Natural killer cell treated with Interleukin-12 subunit alpha and Interleukin-12 subunit beta and Interleukin-15 and Interleukin-18, amount 100 ng/mL, for 72 hours (primary cell): ENCODE results near the gene C14orf180. TPM values are rescaled to one million over a fixed set of nuclear protein-coding genes. Genes with fewer than 3 reads are reported as not detected.
A peak's percentile ranks its signal among the peaks of the same experiment; 100 is the strongest.
"Not testable (repeated sequence)": the region's sequence is repeated elsewhere in the genome, so short reads cannot be mapped to it uniquely, and the experiment has no call there.

Source experiments
- ATAC-seq, 2 donors: fragments of 150-1000 bp; cut with Tn5 transposase in 1 of 2; sonication (Bioruptor Pico), chemical (Tn5 transposase) in 1 of 2; 2 replicates each; pipeline ENCODE4 v1.10.0; 2021
- DNase-seq: peaks from one replicate; pipeline ENCODE4 v3.0.0; 2022; ENCODE audit warnings: low spot score
- H3K27ac Mint-ChIP-seq, 2 donors: 1 replicate in 1 of 2; 2 replicates in 1 of 2; pipeline ENCODE4 v1.8.0; 2022; ENCODE audit warnings: mixed read lengths in 2 of 2, mild to moderate bottlenecking in 1 of 2, moderate library complexity in 1 of 2
- H3K27me3 Mint-ChIP-seq, 2 donors: 1 replicate in 1 of 2; 2 replicates in 1 of 2; pipeline ENCODE4 v1.8.0; 2022; ENCODE audit warnings: mixed read lengths in 2 of 2
- H3K36me3 Mint-ChIP-seq: one replicate; pipeline ENCODE4 v1.8.0; 2022; ENCODE audit warnings: mixed read lengths
- H3K4me1 Mint-ChIP-seq, 2 donors: 1 replicate in 1 of 2; 2 replicates in 1 of 2; pipeline ENCODE4 v1.8.0; 2022; ENCODE audit warnings: low read depth in 2 of 2, mixed read lengths in 2 of 2, mild to moderate bottlenecking in 1 of 2
- H3K4me3 Mint-ChIP-seq: one replicate; pipeline ENCODE4 v1.8.0; 2022; ENCODE audit warnings: mixed read lengths
- H3K9me3 Mint-ChIP-seq: 2 replicates; pipeline ENCODE4 v1.8.0; 2022; ENCODE audit warnings: mixed read lengths
- total RNA-seq, 2 donors: library from RNA; stranded (reverse); gene quantifications; one replicate each; pipeline ENCODE4 v1.2.3, GENCODE V29; 2022

C14orf180 gene
- total RNA-seq, 2 donors from 2014 or later: not detected

DNA sequence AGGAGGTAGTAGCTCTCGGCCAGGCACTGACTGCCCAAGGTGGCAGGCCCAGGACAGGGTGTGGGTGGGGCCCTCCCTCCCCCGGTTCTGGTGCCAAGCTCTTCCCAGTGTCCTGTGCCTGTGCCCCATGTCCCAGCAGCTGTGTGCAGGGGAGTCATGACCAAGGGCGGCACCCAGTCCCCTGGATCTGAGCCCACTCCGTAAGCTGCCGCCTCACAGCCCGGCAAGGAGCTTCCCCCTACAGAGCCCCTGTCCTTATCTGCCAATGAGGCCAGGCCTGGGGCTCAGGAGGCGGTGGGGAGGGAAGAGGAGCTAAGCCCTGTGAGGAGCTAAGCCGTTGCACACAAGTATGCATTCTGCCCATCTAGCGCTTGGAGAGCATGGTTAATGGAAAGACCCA is 5.6 kb upstream of the C14orf180 start:
- ATAC-seq (no peak), DNase-seq (no peak)
- Mint-ChIP-seq H3K27ac (no peak overlapping the region), H3K27me3 (no peaks in the 10 kb centered on the region), H3K4me1 (no peaks in the 10 kb centered on the region), H3K36me3 (no peaks in the 10 kb centered on the region), H3K9me3 (no peaks in the 10 kb centered on the region), H3K4me3 (no peak overlapping the region)

DNA sequence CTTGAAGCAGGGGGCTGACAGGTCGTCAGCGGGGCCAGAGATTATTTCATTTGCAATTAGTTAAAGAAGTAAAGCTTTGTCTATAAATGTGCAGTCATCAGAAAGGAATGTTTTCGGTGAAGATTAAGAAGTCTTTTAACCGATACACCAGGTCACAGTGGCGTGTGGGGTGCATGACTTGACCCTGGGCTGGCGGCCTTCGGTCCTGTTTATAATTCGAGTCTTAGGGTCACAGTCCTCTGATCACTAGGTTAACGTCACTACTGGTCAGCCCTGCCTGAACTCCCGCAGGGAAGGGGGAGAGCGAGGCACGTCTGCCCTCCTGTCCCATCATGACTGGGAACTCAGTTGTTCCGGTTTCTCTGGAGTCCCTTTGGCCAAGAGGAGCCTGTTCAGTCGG is 5.0 kb upstream of the C14orf180 start:
- no peaks in the 10 kb centered on the region for H3K27me3 Mint-ChIP-seq
- no peaks in the 10 kb centered on the region for H3K4me1 Mint-ChIP-seq
- H3K9me3 Mint-ChIP-seq: no peaks in the 10 kb centered on the region
- no peak overlapping the region for H3K4me3 Mint-ChIP-seq
- H3K27ac Mint-ChIP-seq: no peak overlapping the region
- DNase-seq (no peak), ATAC-seq (no peak)
- H3K36me3 Mint-ChIP-seq: no peaks in the 10 kb centered on the region

DNA sequence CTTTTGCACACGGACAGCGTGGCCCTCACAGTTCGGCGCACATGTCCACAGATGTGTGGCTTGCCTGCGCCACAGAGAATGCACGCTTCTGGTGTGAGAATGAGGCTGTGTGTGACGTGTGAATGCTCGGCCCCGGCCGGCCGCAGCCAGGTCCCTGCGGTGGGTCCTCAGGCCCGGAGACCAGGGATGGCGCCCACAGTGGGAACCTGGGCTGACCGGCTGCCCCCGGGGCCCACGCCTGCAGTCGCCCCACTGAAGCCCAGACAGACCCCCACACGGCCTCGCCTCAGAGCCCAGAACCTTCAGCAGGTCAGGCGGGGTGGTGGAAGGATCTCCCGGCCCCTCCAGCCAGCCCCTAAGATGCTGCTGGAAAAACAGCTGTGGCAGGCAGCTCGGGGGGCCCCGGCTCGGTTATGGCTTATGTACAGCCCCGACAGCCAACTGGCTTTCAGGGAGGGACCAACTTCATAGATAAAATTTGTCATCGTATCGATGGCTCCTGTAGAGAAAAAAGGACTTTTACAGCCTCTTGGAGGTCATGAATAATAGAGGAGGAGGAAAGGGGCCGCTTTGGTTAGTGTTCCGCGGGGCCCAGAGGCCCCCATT is 4.5 kb upstream of the C14orf180 start:
- Mint-ChIP-seq H3K27ac (no peak overlapping the region), H3K4me3 (no peak overlapping the region), H3K4me1 (no peaks in the 10 kb centered on the region), H3K9me3 (no peaks in the 10 kb centered on the region), H3K36me3 (no peaks in the 10 kb centered on the region), H3K27me3 (no peaks in the 10 kb centered on the region)
- DNase-seq (no peak), ATAC-seq (no peak)

DNA sequence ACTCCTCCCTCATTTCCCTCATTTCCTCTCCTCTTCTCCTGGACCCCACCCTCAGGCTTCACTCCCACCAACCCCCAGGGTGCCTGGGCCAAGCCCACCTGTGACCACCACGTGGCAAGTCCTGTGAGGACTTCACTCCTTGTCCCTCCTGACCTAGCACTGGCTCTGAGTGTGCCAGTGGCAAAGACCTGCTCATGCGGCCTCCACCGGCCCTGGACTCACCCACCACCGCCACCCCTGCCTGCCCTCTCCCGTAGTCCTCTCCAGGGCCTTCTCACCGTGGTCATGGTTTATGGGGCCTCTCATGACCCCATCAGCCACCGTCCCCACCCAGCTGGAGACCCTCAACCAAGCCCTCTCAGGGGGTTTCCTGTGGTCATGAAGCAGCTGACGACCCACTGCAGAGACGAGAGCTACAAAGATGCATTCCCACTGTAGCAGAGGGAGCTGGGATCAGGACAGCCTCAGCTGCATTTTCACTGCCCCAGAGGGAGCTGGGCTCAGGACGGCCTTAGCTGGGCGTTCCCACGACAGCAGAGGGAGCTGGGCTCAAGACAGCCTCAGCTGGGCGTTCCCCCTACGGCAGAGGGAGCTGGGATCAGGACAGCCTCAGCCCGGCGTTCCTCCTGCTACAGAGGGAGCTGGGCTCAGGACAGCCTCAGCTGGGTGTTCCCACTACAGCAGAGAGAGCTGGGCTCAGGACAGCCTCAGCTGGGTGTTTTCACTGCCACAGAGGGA is 3.2 kb upstream of the C14orf180 start:
- no peak overlapping the region for H3K27ac Mint-ChIP-seq
- no peak overlapping the region for H3K4me3 Mint-ChIP-seq
- no peaks in the 10 kb centered on the region for H3K36me3 Mint-ChIP-seq
- no peaks in the 10 kb centered on the region for H3K4me1 Mint-ChIP-seq
- no peaks in the 10 kb centered on the region for H3K27me3 Mint-ChIP-seq
- no peak for ATAC-seq
- no peaks in the 10 kb centered on the region for H3K9me3 Mint-ChIP-seq
- no peak for DNase-seq

DNA sequence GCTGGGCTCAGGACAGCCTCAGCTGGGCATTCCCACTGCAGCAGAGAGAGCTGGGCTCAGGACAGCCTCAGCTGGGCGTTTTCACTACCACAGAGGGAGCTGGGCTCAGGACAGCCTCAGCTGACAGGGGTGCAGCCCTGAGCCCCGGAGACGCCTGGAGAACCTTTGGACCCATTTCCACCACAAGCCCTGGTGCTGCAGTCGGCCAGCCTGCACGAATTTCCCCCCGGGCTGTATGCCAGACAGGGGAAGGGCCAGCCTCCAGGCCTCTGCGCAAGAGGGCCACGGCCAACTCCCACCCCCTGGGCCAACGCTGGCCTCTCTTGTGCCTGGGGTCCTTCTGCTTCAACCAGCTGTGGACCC is 2.6 kb upstream of the C14orf180 start:
- H3K27ac Mint-ChIP-seq: no peak overlapping the region
- no peaks in the 10 kb centered on the region for H3K4me1 Mint-ChIP-seq
- no peaks in the 10 kb centered on the region for H3K27me3 Mint-ChIP-seq
- DNase-seq (no peak), ATAC-seq (no peak)
- H3K36me3 Mint-ChIP-seq: no peaks in the 10 kb centered on the region
- no peak overlapping the region for H3K4me3 Mint-ChIP-seq
- H3K9me3 Mint-ChIP-seq: no peaks in the 10 kb centered on the region

DNA sequence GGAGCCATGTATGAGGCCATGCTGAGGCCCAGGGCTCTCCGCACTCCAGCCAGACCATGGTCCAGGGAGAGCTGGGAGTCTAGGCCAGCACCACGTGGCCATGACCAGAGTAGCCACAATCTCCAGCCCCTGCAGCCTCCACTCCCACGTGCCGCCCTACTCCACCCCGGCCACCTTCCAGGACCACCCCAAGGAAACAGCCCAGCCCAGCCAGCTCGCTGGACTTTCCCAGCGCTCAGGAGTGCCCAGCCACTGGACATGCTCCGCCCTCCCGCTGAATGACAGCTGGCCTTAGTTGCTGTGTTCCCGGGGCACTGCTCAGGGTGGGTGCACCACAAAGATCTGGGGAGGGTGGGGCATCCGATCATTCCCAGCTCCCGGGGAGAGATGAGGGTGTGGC is 2.1 kb upstream of the C14orf180 start:
- Mint-ChIP-seq H3K27me3 (no peaks in the 10 kb centered on the region), H3K4me3 (no peak overlapping the region), H3K36me3 (no peaks in the 10 kb centered on the region), H3K9me3 (no peaks in the 10 kb centered on the region), H3K4me1 (no peaks in the 10 kb centered on the region), H3K27ac (no peak overlapping the region)
- DNase-seq (no peak), ATAC-seq (no peak)

DNA sequence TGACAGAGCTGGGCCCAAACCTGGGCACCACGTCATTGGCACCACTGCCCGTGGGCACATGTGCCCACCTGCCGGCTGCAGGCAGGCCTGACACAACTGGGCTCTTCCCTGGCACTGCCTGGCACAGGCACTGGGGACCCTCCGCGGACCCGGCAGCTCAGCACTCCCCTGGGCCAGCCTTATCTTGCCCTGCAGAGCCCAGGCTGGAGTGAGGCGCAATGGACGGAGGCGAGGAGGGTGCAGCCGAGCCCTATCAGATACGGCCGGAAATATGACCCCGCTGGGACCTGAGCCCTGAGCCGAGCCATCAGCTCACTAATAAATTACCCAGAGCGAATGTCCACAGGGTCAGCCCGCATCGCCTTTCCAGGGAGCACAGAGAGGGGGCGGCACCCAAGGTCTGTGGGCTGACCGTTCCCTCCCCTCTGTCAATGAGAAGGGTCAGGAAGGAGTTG is 1.7 kb upstream of the C14orf180 start:
- no peak for DNase-seq
- Mint-ChIP-seq H3K27ac (no peak overlapping the region), H3K4me3 (no peak overlapping the region), H3K9me3 (no peaks in the 10 kb centered on the region), H3K4me1 (no peaks in the 10 kb centered on the region), H3K36me3 (no peaks in the 10 kb centered on the region), H3K27me3 (no peaks in the 10 kb centered on the region)
- no peak for ATAC-seq

DNA sequence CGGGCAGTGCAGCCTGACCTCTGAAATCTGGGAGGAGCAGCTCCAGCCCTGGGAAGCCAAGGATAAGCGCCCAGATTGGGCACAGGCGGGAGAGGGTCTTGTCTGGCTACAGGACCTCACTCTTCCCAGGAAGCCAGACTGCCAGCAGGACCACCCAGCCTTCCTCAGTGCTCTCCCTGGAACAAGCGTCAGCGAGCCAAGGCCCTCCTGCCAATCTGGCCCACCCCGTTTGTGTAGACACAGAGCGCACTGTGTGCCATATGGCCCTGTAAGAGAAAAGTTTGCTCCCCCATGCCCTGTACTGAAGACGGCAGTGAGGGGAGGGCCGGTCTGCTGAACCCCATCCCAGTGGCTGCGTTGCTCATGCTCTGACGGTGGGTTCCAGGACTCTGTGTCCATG is 1.2 kb upstream of the C14orf180 start:
- Mint-ChIP-seq H3K9me3 (no peaks in the 10 kb centered on the region), H3K27me3 (no peaks in the 10 kb centered on the region), H3K27ac (no peak overlapping the region), H3K4me1 (no peaks in the 10 kb centered on the region), H3K4me3 (no peak overlapping the region), H3K36me3 (no peaks in the 10 kb centered on the region)
- ATAC-seq (no peak), DNase-seq (no peak)

DNA sequence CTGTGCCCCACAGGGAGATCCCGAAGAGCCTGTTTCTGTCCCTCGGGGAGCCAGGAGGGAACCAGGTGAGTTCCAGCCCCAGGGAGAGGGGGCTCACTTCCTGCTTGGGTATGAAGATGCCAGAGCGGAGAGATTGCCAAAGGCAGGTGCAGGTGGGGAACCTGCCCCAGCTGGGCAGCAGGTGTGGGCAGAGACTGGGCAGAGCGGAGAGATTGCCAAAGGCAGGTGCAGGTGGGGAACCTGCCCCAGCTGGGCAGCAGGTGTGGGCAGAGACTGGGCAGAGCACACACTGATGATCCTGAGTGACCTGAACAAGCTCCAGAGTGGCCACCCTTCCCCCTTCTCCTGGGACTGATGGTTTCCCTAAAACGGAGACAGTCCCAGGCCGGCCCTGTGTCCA is 375 bp downstream of the C14orf180 start:
- not testable (repeated sequence) for H3K27me3 Mint-ChIP-seq, DNase-seq, H3K4me3 Mint-ChIP-seq, H3K36me3 Mint-ChIP-seq, H3K9me3 Mint-ChIP-seq, ATAC-seq, H3K4me1 Mint-ChIP-seq, H3K27ac Mint-ChIP-seq

DNA sequence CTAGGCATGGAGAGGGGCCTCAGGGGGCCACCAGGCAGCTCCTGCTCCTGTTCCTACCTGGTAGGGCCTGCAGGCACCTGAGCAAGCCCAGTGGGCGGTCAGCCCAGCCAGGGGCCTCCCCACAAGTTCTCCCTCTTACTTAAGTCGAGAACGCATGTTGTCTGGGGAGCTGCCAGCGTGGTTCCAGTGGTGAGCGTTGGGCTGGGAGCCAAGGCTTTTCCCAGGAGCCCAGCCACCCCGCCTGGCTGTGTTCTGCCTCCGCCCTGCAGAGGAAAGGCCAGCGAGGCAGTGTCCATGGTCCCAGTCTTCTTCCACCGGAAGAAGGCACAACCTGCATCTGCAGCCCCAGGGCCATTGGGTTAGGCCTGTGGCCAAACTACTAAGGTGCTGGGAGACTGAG is 1.4 kb downstream of the C14orf180 start:
- Mint-ChIP-seq H3K4me1 (no peaks in the 10 kb centered on the region), H3K27me3 (no peaks in the 10 kb centered on the region), H3K36me3 (no peaks in the 10 kb centered on the region), H3K9me3 (no peaks in the 10 kb centered on the region), H3K4me3 (no peak overlapping the region), H3K27ac (no peak overlapping the region)
- no peak for ATAC-seq
- no peak for DNase-seq

DNA sequence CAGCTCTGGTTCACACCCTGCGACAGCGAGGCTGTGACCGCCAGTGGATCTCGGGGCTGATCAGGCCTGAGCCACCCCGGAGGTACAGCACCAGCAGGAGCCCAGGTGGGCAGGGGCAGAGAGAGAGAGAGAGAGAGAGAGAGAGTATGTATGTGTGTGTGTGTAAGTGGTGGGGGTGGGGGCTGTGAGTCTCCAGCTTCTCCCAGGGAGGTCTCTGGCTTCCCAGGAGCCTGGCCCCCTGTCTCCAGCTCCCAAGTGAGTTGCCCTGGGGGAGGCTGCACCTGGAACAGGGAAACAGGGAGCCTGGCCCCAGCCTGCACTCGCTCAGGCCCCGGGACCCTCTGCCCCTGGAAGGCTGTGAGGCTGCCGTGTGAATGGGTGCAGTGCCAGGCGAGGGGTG is 2.0 kb downstream of the C14orf180 start:
- ATAC-seq: no peak

DNA sequence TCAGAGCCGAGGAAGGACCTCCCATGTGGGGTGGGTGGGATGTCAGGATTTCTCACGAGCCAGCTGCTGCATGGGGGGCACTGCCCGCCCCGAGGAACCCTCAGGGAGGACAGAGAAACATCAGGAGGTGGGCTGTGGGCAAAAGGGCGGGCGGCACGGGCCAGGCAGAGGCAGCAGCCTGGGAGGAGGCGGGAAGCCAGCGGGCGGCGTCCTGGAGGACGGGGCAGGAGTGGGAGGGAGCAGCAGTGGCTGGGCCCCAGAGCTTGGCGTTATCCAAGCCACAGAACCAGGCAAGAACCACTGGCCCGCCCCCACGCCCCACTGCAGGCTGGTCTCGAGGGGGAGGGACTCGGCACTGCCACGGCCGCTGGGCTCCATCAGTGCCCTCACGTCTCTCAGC is 2.4 kb downstream of the C14orf180 start:
- ATAC-seq (no peak), DNase-seq (no peak)
- no peak overlapping the region for H3K27ac Mint-ChIP-seq
- H3K4me1 Mint-ChIP-seq: no peaks in the 10 kb centered on the region
- no peak overlapping the region for H3K4me3 Mint-ChIP-seq
- H3K36me3 Mint-ChIP-seq: no peaks in the 10 kb centered on the region
- H3K27me3 Mint-ChIP-seq: no peaks in the 10 kb centered on the region
- H3K9me3 Mint-ChIP-seq: no peaks in the 10 kb centered on the region

More for the DNA sequence above, 2.0 kb downstream of the C14orf180 start:
- Mint-ChIP-seq H3K27ac (no peak overlapping the region), H3K27me3 (no peaks in the 10 kb centered on the region), H3K4me3 (no peak overlapping the region), H3K9me3 (no peaks in the 10 kb centered on the region), H3K4me1 (no peaks in the 10 kb centered on the region), H3K36me3 (no peaks in the 10 kb centered on the region)
- no peak for DNase-seq

DNA sequence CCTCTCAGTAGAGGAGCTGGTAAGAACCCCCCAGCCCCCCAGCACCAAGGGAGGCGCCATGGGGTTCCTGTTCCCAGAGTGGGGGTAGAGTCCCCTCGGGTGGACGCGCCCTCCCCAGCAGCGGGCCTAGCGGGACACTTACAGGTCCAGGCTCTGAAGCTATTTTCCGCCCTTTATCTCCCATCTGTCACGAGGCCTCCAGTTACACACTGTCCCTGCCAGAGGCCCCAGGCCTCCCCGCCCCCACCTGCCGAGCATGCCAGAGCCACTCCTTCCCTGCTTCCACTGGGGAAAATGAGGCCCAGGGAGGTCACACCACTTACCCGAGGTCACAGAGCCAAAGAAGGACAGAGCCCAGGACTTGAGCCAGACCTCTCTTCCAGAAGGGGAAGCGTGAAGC is 3.1 kb downstream of the C14orf180 start:
- ATAC-seq (no peak), DNase-seq (no peak)
- no peak overlapping the region for H3K4me3 Mint-ChIP-seq
- H3K4me1 Mint-ChIP-seq: no peaks in the 10 kb centered on the region
- no peak overlapping the region for H3K27ac Mint-ChIP-seq
- no peaks in the 10 kb centered on the region for H3K27me3 Mint-ChIP-seq
- H3K36me3 Mint-ChIP-seq: no peaks in the 10 kb centered on the region
- no peaks in the 10 kb centered on the region for H3K9me3 Mint-ChIP-seq

DNA sequence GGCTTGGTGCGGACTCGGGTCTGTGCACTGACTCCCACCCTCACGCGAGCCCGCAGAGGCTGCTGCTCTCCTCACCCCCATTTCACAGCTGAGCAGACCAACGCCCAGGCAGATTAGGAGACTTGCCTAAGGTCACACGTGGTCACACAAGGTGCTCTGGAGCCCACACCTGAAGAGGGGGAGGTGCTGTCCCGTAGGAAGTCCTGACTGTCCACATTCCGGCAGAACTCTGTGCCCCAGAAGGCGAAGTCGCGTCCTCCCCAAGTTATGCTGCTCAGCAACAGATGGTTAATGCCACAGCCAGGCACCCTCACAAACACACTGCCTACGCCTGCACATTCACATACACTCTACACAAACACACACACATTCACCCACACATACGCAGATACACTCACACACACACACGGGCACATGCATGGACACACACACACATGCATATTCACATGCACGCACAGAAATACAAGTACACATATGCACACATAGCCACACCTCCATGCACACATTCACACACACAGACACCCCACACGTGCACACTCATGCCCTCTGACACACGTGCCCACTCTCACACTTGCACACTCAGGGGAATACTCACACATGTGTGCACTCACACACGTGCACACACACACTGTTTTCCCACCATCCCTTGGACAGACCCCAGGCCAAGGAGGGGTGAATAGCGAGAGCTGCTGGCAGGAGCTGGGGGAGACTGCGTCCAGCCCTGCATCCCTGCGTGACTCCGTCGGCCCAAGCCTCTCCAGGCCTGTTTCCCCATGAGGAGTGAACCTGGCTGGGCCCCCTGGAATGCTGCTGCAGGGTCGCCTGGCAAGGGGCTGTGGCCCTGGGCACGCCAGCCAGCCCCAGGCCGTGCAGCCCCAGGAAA is 4.1 kb downstream of the C14orf180 start:
- H3K36me3 Mint-ChIP-seq: no peaks in the 10 kb centered on the region
- no peak for ATAC-seq
- no peaks in the 10 kb centered on the region for H3K27me3 Mint-ChIP-seq
- DNase-seq: no peak
- H3K4me3 Mint-ChIP-seq: peak overlapping the region; percentile 6
- H3K9me3 Mint-ChIP-seq: no peaks in the 10 kb centered on the region
- H3K4me1 Mint-ChIP-seq: no peaks in the 10 kb centered on the region
- no peak overlapping the region for H3K27ac Mint-ChIP-seq
